Erythroblast (primary cell): ENCODE results near the gene UGT1A5.
"Not testable (repeated sequence)": the region's sequence is repeated elsewhere in the genome, so short reads cannot be mapped to it uniquely, and the experiment has no call there.

Source experiments
- DNase-seq, 2 experiments: peaks; one replicate each; lab custom pipeline; 2025; lab: John Stamatoyannopoulos, UW
- GATA1 ChIP-seq: IDR thresholded peaks from 2 replicates; pipeline ENCODE4 v1.6.1; 2011; ENCODE audit warnings: low read depth, mild to moderate bottlenecking, control low read depth, low read length, moderate library complexity
- POLR2A ChIP-seq: IDR thresholded peaks from 2 replicates; pipeline ENCODE4 v1.6.1; 2011; ENCODE audit warnings: mild to moderate bottlenecking, low read length

Gene UGT1A5

DNA sequence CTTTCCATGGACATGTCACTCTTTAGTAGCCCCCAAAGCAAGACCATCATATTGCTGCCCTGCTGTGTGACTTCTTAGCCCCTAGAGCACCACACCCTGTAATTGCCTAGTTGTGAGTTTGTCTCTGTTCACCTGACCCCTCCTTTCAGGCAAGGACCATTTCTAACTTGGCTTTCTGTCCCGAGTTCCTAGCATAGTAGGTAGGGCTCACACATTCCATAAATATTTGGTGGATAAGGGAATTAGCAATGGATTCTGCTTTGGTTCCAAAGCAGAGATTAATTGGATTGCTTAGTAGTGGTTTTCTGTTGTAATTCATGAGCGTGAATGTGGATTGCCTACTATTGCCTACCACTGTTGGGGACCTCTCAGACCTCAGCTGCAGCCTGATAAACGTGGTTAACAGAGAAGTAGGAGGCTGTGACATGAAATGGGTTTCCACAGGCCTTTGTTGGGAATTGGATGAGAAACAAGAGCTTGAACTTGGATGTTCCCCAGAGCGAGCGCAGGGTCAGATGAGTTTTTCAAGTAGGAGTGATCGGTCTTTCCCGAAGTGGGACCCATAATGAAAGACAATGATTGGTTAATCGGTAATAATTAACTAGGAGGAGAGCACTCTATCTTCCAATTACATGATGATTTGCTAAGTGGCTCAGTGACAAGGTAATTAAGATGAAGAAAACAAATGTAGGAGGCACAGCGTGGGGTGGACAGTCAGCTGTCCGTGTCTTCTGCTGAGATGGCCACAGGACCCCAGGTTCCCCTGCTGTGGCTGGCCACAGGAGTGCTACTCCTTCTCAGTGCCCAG, 34.0 kb downstream of the UGT1A5 start:
- no peak for DNase-seq
- TF ChIP-seq GATA1 (no peak), POLR2A (no peak)

DNA sequence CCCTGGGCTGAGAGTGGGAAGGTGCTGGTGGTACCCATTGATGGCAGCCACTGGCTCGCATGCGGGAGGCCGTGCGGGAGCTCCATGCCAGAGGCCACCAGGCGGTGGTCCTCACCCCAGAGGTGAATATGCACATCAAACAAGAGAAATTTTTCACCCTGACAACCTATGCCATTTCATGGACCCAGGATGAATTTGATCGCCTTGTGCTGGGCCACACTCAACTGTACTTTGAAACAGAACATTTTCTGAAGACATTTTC, 34.5 kb downstream of the UGT1A5 start:
- TF ChIP-seq POLR2A = no peak
- TF ChIP-seq GATA1 = no peak
- DNase-seq = no peak

- not testable (repeated sequence) for DNase-seq
Measured at GRCh38 chr2:233750689-233751088, 38.0 kb downstream of the UGT1A5 start.

GRCh38 chr2:233751212-233752009, 38.7 kb downstream of the UGT1A5 start:
- not testable (repeated sequence) for DNase-seq

GRCh38 chr2:233754872-233755611, 42.3 kb downstream of the UGT1A5 start:
- DNase-seq = no peak
- TF ChIP-seq POLR2A (no peak), GATA1 (no peak)

- no peak for TF ChIP-seq GATA1
- TF ChIP-seq POLR2A = no peak
- no peak for DNase-seq
Measured at GRCh38 chr2:233756429-233757081, 43.8 kb downstream of the UGT1A5 start.

- DNase-seq = no peak
- no peak for TF ChIP-seq POLR2A
- no peak for TF ChIP-seq GATA1
Measured at GRCh38 chr2:233758141-233758540, 45.4 kb downstream of the UGT1A5 start.

DNA sequence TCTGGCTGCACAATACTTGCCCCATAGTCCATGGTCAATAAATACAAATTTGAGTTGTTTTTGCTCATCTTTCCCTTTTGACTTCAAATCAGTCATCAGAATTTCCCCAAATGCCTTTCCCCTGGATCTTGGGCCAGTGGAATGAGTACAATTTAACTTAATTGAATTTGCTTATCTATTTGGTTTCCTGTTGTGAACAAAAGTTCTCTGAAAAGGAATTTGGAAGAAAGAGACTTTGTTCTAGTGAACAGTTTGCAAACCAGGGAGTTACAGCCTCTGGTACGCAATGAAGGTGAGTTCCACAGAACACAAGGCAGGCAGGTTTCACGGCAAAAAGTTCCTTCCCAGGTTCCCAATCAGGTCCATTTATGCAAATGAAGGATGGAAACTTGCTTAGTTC, 46.1 kb downstream of the UGT1A5 start:
- DNase-seq = no peak
- no peak for TF ChIP-seq GATA1
- no peak for TF ChIP-seq POLR2A

- TF ChIP-seq POLR2A (no peak), GATA1 (no peak)
- DNase-seq = no peak
Measured at GRCh38 chr2:233760043-233760442, 47.3 kb downstream of the UGT1A5 start, which contains the start of gene UGT1A1. Gene UGT1A1 (plus strand): TSS chr2:233760270. CDS start chr2:233760288, 18 bp downstream.

DNA sequence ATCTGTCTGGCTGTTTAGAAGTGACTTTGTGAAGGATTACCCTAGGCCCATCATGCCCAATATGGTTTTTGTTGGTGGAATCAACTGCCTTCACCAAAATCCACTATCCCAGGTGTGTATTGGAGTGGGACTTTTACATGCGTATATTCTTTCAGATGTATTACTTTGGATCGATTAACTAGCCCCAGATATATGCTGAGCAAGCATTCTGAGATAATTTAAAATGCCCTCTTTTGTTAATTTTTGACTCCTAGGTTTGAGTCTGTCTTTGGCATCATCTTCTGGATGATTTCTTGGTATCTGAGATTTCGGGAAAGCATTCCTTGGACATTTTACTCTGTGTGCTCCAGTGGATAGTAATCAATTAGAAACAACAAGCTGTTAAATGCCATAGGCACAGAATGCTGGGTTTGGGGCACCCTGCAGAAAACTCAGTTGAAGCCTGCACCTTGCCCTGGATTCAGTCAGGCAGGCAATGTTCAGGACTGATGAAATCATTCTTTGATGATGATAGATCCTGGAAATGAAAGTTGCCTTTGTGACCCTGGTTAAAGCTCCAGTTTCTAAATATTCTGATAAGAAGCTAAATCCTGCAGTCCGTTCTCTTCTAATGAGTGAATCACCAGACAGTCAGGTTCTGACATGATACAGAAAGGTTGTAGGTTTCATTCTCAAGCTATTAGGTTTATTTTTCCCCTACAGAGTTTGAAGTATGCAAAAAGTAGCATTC, 48.5 kb downstream of the UGT1A5 start:
- TF ChIP-seq GATA1 (no peak), POLR2A (no peak)
- DNase-seq = no peak

DNA sequence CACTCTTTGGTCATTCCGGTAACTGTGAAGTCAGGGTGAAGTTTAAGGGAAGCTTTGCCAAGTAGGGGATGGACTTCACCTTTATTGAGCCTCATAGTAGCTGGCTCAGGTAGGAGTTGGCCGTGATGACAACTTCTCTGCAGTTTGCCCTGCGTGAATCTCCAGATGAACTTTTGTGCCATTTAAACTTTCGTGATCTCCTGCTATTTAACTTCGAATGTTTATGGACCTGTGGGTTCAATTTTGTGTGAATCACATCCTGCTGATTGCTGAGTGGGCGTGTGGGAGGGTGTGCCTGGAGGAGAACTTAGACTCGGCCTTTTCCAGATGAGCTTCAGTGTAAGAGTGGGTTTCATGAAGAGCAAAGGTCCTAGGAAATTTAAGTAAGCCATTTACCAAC, 51.6 kb downstream of the UGT1A5 start:
- TF ChIP-seq GATA1 (no peak), POLR2A (no peak)
- DNase-seq = no peak

DNA sequence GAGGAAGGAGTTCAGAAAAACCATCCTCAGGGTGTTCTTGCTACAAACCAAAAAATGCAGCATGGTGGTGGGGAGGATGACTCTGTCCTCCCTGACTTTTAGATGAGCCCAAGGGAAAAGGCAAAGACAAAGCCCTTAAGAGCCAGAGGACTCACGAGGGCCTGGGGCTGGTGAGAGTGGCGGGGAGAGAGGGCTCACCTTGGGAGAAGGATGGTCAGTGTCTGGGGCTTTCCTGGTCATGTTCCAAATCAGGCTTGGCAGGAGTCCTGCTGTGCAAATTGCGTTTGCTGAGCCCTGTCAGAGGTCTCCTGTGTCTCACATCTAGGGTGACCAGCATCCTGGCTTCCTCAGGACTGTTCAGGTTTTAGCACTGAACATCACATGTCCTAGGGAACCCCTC, 52.1 kb downstream of the UGT1A5 start:
- no peak for DNase-seq
- TF ChIP-seq GATA1 = no peak
- no peak for TF ChIP-seq POLR2A

DNA sequence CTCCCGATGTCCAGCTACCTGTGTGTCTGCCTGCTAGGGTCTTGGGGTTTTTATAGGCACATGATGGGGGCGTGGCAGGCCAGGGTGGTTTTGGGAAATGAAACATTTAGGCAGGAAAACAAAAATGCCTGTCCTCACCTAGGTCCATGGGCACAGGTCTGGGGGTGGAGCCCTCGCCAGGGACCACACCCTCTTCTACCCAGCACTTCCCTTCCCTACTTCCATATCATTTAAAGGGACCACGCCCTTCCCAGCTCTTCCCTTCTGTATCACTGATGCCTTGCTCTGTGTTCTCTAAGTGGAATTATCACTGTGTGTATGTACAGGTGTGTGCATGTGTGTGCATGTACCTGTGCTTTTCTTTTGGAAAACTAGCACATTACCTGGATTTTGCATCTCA, 53.7 kb downstream of the UGT1A5 start:
- no peak for DNase-seq
- TF ChIP-seq GATA1 (no peak), POLR2A (no peak)

DNA sequence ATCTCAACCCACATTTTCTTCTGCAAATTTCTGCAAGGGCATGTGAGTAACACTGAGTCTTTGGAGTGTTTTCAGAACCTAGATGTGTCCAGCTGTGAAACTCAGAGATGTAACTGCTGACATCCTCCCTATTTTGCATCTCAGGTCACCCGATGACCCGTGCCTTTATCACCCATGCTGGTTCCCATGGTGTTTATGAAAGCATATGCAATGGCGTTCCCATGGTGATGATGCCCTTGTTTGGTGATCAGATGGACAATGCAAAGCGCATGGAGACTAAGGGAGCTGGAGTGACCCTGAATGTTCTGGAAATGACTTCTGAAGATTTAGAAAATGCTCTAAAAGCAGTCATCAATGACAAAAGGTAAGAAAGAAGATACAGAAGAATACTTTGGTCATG, 55.4 kb downstream of the UGT1A5 start:
- TF ChIP-seq GATA1 (no peak), POLR2A (no peak)
- no peak for DNase-seq

DNA sequence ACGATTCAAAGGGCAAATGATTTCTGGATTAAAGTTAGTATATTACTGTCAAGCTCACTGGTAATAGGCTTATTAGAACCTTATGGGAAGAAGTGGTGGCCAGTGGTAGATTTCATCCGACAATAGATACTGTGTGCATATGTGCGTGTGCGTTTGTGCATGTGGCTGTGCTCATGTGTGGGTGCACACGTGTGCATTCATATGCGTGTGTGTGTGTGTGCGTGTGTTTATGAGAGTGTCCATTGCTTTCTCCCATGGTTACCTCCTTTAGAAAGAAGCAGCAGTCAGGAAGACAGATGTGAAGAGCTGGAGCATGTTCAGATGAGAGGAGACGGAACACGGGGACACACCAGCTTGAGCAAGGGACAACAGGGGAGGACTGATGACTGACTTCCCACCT, 56.6 kb downstream of the UGT1A5 start:
- DNase-seq = no peak
- TF ChIP-seq POLR2A = no peak
- no peak for TF ChIP-seq GATA1
